ENCODE data around the gene SPEF2. TPM values are rescaled to one million over a fixed set of nuclear protein-coding genes. Genes with fewer than 3 reads are reported as not detected.

Gene SPEF2
- total and polyA plus RNA-seq, 2 donors (not counting 1 experiment from before 2014, with no cell fraction given): 0.31 to 0.59 TPM

DNA sequence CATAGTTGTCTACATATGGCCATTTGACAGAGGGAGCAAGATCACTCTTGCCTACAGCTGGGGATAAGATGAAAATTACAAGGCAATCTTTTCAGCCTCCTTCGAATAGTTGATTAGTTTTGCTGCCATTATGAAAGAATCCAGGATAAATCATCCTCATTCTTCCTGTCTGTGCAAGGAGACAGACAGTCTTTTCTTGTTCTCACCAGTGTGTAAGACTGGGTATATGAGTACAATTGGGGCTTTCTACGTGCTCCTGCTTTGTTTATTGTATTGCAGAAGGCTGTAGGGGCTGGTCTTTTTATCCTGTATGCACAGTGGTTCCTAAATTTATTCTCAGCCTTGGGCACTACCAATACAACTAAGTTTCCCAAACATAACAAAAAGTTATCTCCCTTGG lies 76.8 kb downstream of the SPEF2 start:
- no peaks in the 10 kb centered on the region for H3K9me3 ChIP-seq (ENCODE audit: control extremely low read depth in 1 of 3, control insufficient read depth in 2 of 3, insufficient read depth in 1 of 3, low read length in 2 of 3)
- H3K27ac Mint-ChIP-seq: no peak overlapping the region
- H3K27me3 Mint-ChIP-seq: no peaks in the 10 kb centered on the region
- H3K27ac ChIP-seq (ENCODE audit: low read length in 2 of 2): no peak overlapping the region
- H3K4me1 ChIP-seq (ENCODE audit: control insufficient read depth in 2 of 2, insufficient read depth in 2 of 2, low read length in 2 of 2): no peaks in the 10 kb centered on the region
- ATAC-seq (ENCODE audit: low read depth) (no peak), DNase-seq (no peak)
- H3K27me3 ChIP-seq (replicated peaks in 1 of 4; ENCODE audit: control extremely low read depth in 1 of 4, control insufficient read depth in 3 of 4, insufficient read depth in 4 of 4, low read length in 3 of 4): no peaks in the 10 kb centered on the region
- TF ChIP-seq EZH2 (IDR thresholded peaks at IDR 0.05; ENCODE audit: borderline replicate concordance, insufficient read depth, low read depth, low read length, poor library complexity, severe bottlenecking): no peak
- TF ChIP-seq, protein P1, sequence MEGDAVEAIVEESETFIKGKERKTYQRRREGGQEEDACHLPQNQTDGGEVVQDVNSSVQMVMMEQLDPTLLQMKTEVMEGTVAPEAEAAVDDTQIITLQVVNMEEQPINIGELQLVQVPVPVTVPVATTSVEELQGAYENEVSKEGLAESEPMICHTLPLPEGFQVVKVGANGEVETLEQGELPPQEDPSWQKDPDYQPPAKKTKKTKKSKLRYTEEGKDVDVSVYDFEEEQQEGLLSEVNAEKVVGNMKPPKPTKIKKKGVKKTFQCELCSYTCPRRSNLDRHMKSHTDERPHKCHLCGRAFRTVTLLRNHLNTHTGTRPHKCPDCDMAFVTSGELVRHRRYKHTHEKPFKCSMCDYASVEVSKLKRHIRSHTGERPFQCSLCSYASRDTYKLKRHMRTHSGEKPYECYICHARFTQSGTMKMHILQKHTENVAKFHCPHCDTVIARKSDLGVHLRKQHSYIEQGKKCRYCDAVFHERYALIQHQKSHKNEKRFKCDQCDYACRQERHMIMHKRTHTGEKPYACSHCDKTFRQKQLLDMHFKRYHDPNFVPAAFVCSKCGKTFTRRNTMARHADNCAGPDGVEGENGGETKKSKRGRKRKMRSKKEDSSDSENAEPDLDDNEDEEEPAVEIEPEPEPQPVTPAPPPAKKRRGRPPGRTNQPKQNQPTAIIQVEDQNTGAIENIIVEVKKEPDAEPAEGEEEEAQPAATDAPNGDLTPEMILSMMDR (IDR thresholded peaks at IDR 0.05): no peak
- H3K9ac ChIP-seq (ENCODE audit: low read length): no peak overlapping the region
- WGBS (ENCODE audit: insufficient coverage): no CpG with 5 or more reads among the region's 2 CpGs
- no peaks in the 10 kb centered on the region for H3K79me2 ChIP-seq (ENCODE audit: control insufficient read depth, insufficient read depth, low read length)
- H2AFZ ChIP-seq (ENCODE audit: insufficient read depth, low read depth, low read length, poor library complexity, severe bottlenecking): no peak overlapping the region
- H3K4me3 Mint-ChIP-seq: no peak overlapping the region
- ChIA-PET POLR2A (no interaction called here), CTCF (no interaction called here)
- no peaks in the 10 kb centered on the region for H3K4me1 Mint-ChIP-seq
- H3K36me3 ChIP-seq (replicated peaks in 1 of 2; ENCODE audit: control extremely low read depth in 1 of 2, control insufficient read depth in 1 of 2, extremely low read depth in 1 of 2, insufficient read depth in 2 of 2, low read length in 1 of 2): no peaks in the 10 kb centered on the region
- H3K4me3 ChIP-seq (ENCODE audit: control extremely low read depth in 1 of 5, extremely low read depth in 1 of 5, insufficient read depth in 1 of 5, low read depth in 2 of 5, low read length in 4 of 5): no peak overlapping the region
- H3K9me3 Mint-ChIP-seq (ENCODE audit: insufficient read depth): no peaks in the 10 kb centered on the region
- intact Hi-C loops (cut with micrococcal nuclease): no loop called here
- H3K4me2 ChIP-seq (replicated peaks; ENCODE audit: low read depth, low read length, poor library complexity, severe bottlenecking): no peak overlapping the region
- H4K20me1 ChIP-seq (ENCODE audit: control insufficient read depth, insufficient read depth, low read length, poor library complexity, severe bottlenecking): no peaks in the 10 kb centered on the region

GRCh38 chr5:35698047-35698808 lies 80.6 kb downstream of the SPEF2 start:
- DNase-seq (no peak), ATAC-seq (ENCODE audit: low read depth) (no peak)
- Histone ChIP-seq H4K20me1 (ENCODE audit: control insufficient read depth, insufficient read depth, low read length, poor library complexity, severe bottlenecking) (no peaks in the 10 kb centered on the region), H3K36me3 (replicated peaks in 1 of 2; ENCODE audit: control extremely low read depth in 1 of 2, control insufficient read depth in 1 of 2, extremely low read depth in 1 of 2, insufficient read depth in 2 of 2, low read length in 1 of 2) (no peaks in the 10 kb centered on the region), H3K9ac (ENCODE audit: low read length) (no peak overlapping the region), H2AFZ (ENCODE audit: insufficient read depth, low read depth, low read length, poor library complexity, severe bottlenecking) (no peak overlapping the region), H3K27ac (ENCODE audit: low read length in 2 of 2) (no peak overlapping the region), H3K79me2 (ENCODE audit: control insufficient read depth, insufficient read depth, low read length) (no peaks in the 10 kb centered on the region), H3K27me3 (replicated peaks in 1 of 4; ENCODE audit: control extremely low read depth in 1 of 4, control insufficient read depth in 3 of 4, insufficient read depth in 4 of 4, low read length in 3 of 4) (no peaks in the 10 kb centered on the region), H3K4me1 (ENCODE audit: control insufficient read depth in 2 of 2, insufficient read depth in 2 of 2, low read length in 2 of 2) (no peaks in the 10 kb centered on the region), H3K4me3 (ENCODE audit: control extremely low read depth in 1 of 5, extremely low read depth in 1 of 5, insufficient read depth in 1 of 5, low read depth in 2 of 5, low read length in 4 of 5) (no peak overlapping the region), H3K9me3 (ENCODE audit: control extremely low read depth in 1 of 3, control insufficient read depth in 2 of 3, insufficient read depth in 1 of 3, low read length in 2 of 3) (no peaks in the 10 kb centered on the region), H3K4me2 (replicated peaks; ENCODE audit: low read depth, low read length, poor library complexity, severe bottlenecking) (no peak overlapping the region)
- CTCF ChIA-PET: no interaction called here
- Mint-ChIP-seq H3K27ac (no peak overlapping the region), H3K27me3 (no peaks in the 10 kb centered on the region), H3K4me1 (no peaks in the 10 kb centered on the region), H3K9me3 (ENCODE audit: insufficient read depth) (no peaks in the 10 kb centered on the region), H3K4me3 (no peak overlapping the region)
- 33% methylated on average over 1 of the region's 4 CpGs for WGBS (ENCODE audit: insufficient coverage)
- TF ChIP-seq, protein P1 (IDR thresholded peaks at IDR 0.05): no peak
- TF ChIP-seq EZH2 (IDR thresholded peaks at IDR 0.05; ENCODE audit: borderline replicate concordance, insufficient read depth, low read depth, low read length, poor library complexity, severe bottlenecking): no peak
- intact Hi-C loops (cut with micrococcal nuclease): no loop called here
- POLR2A ChIA-PET: no interaction called here
